ENCODE results near the gene GAA.

GAA gene

DNA sequence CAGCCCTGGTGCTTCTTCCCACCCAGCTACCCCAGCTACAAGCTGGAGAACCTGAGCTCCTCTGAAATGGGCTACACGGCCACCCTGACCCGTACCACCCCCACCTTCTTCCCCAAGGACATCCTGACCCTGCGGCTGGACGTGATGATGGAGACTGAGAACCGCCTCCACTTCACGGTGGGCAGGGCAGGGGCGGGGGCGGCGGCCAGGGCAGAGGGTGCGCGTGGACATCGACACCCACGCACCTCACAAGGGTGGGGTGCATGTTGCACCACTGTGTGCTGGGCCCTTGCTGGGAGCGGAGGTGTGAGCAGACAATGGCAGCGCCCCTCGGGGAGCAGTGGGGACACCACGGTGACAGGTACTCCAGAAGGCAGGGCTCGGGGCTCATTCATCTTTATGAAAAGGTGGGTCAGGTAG is 3.6 kb downstream of the GAA start:
- no peak for DNase-seq

DNA sequence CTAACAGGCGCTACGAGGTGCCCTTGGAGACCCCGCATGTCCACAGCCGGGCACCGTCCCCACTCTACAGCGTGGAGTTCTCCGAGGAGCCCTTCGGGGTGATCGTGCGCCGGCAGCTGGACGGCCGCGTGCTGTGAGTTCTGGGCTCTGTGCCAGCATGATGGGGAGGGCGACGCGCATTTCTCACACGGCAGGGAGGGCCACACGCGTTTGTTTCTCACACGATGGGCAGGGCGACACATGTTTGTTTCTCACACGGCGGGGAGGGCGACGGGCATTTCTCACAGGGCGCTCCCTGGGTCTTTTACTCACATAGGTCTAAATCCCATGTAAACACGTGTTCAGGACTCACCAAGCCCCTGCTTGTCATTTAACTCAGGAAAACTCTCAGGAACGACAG is 4.4 kb downstream of the GAA start:
- DNase-seq, result no peak

DNA sequence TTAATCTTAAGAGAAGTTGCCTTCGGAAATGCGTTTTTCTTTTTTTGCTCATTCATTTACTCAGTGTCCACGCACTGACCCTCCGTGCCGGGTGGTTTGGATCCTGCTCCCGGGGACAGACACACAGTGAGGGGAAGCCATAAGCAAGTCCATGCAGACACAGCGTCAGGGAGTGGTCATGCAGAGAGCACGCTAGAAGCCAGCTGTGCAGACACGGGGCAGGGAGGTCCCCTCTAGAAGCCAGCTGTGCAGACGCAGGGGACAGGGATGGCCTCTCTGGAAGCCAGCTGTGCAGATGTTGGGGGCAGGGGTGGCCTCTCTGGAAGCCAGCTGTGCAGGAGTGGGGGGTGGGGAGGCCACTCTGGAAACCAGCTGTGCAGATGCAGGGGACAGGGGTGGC is 4.8 kb downstream of the GAA start:
- no peak for DNase-seq

DNA sequence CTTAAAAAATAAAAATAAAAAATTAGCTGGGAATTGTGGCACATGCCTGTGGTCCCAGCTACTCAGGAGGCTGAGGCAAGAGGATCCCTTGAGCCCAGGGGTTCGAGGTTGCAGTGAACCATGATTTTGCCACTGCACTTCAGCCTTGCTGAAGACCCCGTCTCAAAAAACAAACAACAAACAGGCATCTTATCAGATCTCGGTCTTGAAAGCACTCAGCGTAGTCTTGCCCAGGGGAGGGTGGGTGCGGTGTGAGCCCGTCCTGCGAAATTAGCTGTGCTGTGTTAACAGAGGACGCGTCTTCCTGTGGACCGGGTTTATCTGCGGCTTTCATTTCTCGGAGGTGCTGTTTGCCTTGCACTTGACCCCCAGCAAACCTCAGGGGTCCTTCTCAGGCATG is 5.4 kb downstream of the GAA start:
- no peak for DNase-seq

DNA sequence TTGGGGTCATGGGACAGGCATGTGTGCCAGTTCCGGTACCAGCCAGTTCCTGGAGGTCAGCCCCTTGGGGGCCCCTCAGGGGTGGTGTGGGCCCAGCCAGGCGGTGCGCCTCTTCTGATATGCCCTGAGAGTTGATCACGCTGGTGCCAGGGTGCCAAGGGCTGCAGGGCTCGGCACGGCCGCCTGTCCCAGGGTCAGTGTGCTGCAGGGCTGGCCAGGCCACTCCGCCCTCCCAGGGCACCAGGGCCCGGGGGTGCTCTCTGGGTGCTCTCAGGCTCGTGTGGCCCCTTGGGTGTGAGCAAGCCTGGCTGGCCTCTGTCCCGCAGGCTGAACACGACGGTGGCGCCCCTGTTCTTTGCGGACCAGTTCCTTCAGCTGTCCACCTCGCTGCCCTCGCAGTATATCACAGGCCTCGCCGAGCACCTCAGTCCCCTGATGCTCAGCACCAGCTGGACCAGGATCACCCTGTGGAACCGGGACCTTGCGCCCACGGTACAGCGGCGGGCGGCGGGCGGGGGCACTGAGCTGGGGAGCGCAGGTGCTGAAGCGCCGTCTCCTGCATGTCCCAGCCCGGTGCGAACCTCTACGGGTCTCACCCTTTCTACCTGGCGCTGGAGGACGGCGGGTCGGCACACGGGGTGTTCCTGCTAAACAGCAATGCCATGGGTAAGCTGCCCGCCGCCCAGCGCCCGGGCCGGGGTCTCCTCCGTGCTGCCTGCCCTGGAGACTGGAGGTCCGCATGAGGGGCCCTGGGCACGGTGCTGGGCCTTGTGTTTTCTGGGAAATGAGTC is 6.0 kb downstream of the GAA start:
- no peak for DNase-seq

DNA sequence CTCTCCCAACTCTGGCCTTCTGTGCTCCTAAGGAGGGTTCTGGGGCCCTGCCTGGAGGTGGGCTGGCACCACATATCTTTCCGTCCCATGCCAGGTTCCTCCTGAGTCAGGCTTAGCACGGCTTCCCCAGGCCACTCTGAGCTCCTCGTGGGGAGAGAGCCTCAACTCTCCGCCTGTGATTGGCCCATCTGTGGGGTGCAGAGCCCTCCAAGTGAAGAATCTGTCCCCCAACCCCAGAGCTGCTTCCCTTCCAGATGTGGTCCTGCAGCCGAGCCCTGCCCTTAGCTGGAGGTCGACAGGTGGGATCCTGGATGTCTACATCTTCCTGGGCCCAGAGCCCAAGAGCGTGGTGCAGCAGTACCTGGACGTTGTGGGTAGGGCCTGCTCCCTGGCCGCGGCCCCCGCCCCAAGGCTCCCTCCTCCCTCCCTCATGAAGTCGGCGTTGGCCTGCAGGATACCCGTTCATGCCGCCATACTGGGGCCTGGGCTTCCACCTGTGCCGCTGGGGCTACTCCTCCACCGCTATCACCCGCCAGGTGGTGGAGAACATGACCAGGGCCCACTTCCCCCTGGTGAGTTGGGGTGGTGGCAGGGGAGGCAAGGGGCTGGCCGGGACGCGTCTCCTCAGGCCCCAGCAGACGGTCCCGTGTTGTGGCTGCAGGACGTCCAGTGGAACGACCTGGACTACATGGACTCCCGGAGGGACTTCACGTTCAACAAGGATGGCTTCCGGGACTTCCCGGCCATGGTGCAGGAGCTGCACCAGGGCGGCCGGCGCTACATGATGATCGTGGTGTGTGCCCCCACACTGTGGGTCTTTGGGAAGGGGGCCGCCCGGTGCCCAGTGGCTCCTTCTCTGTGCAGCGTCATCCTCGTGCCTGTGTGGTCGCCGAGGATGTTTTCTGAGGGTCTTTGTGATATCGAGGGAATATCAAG is 6.9 kb downstream of the GAA start:
- no peak for DNase-seq

DNA sequence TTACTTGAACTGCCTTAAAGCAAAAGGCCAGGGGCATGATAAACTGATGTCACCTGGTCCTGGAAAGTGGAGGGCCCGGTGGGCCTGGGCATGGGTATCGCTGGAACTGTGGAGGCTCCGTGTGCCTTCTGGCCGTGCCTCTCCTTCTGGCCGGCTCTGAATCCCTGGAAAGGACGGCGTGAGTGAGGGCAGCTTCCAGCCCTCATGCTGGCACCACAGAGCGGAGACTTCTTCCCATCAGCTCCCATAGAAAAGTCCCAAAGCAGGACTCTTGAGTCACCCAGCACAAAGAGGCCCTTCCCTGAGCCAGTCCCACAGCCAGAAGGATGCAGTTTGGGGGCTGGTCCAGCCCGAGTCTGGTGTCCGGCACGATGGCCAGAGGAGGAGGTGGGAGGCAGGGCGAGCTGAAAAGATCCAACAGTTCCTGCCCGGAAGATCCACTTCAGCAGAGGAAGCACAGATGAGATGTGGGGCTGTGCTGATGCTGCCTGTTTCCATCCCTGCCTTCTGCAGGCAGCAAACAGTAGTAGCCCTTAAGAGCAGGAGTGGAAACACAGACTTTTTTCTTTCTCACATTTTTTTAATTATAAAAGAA is 7.8 kb downstream of the GAA start:
- DNase-seq, result no peak

DNA sequence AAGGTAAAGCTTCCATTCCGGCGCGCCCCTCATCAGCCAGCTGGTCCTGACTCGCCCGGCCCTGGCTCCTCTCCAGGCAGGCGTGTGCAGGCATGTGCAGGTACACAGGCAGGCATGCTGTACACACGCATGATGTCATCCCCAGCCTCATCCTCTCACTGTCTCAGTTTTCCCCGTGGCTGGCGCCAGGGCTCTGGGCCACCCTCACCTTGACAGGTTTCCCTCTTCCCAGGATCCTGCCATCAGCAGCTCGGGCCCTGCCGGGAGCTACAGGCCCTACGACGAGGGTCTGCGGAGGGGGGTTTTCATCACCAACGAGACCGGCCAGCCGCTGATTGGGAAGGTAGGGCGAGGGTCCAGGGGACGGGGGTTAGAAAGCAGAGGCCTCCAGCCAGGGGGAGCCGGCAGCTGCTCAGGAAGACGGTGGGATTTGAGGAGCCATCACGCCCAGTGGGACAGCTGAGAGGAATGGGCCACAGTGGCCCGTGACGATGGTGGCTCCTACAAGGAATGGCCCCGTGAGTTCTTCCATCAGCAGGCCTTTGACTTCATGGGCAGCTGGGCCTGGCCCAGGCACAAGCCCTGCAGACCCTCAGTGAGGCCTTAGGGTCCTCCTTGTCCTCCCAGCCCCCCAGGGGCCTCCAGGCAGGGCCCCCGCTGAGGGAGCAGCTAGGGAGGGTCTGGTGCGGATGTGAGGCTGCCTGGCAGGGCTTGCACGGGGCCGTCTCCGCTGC is 8.5 kb downstream of the GAA start:
- DNase-seq, result no peak

DNA sequence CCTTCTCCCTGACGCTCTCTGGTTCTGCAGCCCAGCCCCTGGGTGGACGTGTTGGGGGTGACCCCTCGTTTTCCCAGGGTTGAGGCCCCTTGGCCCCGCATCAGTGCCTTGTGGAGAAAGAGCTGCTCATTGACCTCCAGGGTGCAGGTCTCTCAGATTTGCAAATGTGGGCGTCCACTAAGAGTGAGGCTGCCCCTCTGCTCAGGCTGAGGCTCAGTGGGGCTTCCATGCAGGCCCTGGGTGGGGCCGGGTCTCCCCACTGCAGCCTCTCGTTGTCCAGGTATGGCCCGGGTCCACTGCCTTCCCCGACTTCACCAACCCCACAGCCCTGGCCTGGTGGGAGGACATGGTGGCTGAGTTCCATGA is 9.0 kb downstream of the GAA start:
- DNase-seq, result no peak

DNA sequence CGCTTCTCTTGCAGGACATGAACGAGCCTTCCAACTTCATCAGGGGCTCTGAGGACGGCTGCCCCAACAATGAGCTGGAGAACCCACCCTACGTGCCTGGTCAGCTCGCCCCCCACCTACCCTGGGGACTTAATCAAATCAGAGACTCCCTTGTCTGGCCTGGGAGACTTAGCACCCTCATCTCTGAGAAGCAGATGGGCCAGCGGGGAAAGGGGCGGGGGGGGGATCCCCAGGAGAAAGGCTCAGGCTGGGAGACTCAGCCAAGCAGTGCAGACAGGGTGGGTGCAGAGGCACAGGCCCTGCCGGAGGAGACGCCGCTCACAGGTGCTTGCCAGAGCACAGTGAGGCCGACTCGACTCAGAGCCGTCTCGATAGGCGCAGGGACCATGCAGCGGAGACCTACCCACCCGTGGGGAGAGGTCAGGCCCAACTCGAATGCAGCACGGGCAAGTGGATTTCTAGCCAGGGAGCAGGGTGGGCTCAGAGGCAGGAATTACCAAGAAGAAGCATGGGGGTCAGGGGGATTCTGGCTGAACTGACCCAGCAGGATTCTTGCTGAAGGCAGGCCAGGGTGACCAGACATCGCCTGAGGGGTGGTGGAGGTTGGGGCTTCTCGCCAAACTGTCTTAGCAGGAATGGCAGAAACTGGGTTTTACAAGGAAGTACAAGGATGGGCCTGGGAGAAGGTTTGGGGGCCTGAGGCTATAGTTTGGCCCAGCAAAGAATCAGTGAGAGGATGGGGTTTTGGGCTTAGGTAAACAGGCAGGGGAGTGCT is 9.7 kb downstream of the GAA start:
- DNase-seq, result no peak

DNA sequence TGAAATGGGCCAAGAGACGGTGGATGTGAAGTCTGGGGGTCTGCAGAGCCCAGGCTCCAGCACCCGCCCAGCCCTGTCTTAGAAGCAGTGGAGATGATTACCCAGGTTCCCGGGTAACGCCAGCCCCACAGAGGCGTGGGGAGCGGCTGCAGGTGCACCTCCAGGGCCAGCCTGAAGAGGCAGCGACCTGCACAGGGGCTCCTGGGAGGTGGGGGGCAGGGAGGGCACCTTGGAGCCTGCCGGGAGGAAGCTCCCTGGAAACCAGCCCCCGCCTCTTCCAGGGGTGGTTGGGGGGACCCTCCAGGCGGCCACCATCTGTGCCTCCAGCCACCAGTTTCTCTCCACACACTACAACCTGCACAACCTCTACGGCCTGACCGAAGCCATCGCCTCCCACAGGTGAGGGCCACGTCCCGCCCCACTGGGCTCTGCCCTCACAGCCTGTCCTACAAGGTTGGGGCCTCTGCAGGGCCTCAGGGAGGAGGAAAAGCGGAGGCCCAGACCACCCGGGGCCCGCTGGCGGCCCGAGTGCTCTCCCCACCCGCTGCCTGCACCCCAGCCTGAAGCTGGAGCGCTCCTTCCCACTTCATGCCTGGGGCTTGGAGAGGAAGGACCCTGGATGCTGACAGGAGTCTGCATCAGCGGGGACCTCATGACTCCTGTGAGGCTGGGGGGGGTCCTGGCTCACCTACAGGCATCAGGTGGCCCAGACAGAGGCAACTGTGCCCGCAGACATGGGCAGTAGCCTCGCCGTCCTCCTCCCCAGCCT is 10.5 kb downstream of the GAA start:
- DNase-seq, result no peak

DNA sequence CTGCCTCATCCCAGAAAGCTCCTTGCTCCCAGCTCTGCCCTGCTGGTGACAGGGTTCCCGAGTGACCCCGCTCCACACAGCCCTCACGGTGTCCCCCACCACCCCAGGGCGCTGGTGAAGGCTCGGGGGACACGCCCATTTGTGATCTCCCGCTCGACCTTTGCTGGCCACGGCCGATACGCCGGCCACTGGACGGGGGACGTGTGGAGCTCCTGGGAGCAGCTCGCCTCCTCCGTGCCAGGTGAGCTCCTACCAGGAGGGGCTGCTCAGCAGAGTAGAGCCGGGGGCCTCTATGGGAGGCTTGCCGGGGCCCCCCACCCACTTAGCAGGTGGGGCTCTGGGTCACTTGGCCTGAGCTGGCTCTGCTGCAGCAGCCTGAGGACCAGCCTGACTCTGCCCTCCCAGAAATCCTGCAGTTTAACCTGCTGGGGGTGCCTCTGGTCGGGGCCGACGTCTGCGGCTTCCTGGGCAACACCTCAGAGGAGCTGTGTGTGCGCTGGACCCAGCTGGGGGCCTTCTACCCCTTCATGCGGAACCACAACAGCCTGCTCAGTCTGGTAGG is 11.2 kb downstream of the GAA start:
- no peak for DNase-seq

DNA sequence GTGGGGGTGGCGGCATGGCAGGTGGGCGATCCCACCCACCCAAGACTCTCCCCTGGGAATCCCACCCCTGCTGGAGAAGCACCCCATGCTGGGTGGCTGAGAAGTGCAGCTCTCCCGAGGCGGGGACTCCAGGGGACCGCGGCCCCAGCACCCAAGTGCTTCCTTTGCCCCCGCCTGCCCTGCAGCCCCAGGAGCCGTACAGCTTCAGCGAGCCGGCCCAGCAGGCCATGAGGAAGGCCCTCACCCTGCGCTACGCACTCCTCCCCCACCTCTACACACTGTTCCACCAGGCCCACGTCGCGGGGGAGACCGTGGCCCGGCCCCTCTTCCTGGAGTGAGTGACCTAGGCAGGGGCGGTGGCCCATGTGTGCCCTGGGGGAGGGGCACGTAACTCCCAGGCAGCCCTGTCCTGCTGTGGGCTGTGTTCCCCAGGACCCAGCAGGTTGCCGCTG is 11.7 kb downstream of the GAA start:
- no peak for DNase-seq

DNA sequence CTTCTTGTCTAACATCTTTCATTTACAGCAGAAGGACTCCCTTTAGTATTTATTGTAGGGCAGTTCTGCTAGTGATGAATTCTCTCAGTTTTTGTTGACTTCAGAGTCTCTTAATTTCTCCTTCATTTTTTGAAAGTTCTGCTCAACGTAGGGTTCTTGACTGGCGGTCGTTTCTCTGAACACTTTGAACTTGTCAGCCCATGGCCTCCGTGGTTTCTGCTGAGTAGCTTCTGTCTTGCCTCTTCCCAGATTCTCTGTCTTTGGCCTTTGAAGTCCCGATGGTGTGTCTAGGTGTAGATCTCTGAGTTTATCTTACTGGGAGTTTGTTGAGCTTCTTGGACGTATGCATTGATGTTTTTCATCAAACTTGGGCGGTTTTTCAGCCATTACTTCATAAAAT is 13.4 kb downstream of the GAA start:
- DNase-seq, result no peak

DNA sequence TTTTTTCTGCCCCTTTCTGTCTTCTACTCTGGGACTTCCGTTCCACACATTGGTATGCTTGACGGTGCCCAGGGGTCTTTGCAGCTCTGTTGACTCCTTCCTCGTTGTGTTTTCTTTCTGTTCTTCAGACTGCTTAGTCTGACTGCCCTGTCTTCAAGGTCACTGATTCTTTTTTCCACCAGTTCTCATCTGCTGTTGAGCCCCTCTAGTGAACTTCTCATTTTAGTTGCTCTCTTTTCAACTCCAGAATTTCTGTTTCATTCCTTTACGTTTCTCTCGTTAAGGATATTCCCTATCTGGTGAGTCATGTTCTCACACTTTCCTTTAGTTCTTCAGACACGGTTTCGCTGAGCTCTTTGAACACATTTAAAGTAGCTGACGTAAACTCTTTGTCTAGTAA is 13.8 kb downstream of the GAA start:
- no peak for DNase-seq

DNA sequence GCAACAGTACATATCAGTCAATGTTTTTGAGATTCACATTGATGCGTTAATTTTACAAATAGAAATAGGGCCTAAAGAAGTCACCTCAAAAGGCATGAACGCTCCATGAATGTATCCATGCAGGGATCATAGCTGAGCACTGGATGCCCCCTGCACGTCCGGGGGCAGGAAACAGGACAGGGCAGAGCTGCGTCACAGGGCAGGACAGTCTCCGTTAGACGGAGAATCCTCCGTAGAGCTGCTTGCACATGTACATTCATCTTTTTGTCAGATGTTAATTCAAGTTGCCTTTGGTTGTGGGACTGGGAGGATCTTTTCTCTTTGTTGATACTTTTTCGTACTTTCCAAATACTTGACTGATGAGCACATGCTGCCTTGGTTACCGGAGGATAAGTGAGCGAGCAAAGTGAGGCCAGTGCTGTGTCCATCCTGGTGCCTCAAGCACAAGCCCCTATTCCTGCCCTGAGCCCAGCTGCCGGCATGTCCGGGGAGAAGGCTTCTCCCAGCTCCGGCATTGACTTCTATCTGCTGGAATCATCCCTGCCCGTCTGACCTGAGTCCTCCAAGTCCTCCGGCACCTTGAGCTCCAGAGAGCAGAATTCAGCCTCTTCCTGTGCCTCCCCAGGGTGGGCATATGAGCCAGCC is 15.0 kb downstream of the GAA start:
- DNase-seq, result no peak

DNA sequence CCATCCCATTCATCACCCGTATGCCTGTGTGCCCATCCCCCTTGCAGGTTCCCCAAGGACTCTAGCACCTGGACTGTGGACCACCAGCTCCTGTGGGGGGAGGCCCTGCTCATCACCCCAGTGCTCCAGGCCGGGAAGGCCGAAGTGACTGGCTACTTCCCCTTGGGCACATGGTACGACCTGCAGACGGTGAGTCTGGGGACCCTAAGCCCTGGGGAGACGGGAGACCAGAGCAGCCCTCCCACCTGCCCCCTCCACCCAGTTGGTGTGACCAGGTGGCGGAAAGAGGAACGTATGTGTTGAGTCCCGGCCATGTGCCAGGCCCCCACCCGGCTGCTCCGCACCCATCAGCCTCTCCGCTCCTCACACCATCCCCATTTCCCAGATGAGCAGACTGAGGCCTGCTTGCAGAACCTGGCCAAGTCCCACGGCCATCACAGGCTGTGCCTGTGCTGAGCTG is 15.6 kb downstream of the GAA start:
- no peak for DNase-seq

DNA sequence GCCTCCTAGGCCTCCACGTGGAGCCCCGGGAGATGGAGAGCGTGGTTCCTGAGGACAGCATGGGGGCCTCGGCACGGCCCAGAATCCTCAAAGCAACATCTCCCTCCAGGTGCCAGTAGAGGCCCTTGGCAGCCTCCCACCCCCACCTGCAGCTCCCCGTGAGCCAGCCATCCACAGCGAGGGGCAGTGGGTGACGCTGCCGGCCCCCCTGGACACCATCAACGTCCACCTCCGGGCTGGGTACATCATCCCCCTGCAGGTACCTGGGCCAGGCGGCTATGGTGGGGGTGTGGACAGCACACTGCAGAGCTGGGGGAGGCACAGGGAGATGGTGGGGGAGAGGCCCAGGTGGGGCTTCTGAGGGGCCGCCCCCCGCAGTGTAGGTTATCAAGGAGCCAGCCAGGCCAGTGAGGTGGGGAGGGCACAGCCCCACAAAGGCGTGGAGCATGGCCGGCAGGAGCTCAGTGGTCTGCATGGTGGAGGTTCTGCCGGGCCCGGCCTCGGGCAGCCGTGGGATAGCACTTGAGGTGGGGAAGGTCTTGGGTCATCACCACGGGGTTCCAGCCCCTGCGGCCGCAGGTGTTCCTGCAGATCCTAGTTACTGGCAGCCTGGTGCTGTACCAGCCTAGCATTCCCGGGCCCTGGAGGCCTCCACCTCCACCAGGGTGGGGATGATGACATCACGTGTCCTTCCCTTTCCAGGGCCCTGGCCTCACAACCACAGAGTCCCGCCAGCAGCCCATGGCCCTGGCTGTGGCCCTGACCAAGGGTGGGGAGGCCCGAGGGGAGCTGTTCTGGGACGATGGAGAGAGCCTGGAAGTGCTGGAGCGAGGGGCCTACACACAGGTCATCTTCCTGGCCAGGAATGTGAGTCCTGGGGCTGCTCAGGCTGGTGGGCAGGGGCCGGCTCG is 16.4 kb downstream of the GAA start:
- no peak for DNase-seq

DNA sequence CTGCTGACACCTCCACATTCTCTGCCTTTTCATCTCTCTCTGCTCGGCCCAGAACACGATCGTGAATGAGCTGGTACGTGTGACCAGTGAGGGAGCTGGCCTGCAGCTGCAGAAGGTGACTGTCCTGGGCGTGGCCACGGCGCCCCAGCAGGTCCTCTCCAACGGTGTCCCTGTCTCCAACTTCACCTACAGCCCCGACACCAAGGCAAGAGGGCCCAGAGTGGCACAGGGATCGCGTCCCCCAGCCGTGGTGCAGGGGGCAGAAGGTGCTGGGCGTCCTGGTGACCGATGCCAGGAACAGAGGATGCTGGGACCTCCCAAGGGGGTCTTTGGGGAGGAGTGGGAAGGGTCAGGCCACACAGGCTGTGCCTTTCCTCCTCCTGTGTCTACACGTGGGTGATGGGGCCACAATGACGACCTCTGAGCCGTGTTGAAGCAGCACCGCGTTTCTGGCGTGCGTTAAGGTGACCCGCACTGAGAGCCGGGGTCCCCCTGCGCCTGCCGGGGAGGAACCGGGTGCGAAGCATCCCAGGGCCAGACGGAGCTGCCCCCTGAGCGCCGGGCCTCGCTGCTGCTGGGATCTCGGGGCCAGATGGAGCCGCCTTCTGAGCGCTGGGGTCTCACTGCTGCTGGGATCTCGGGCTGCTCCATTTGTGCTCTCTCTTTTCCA is 17.4 kb downstream of the GAA start:
- no peak for DNase-seq
